Stomach smooth muscle (tissue), 2 donors: ENCODE measurements around the gene ALKBH3.

Experiments used
- H3K27ac ChIP-seq: one replicate; pipeline ENCODE4 v1.7.0; 2013; ENCODE audit warnings: mild to moderate bottlenecking, low read length, inconsistent platforms
- H3K27me3 ChIP-seq, 2 donors: one replicate each; pipeline ENCODE4 v1.7.0; 2013; ENCODE audit warnings: low read length in 2 of 2; ENCODE audit not compliant: insufficient read depth in 2 of 2, control insufficient read depth in 1 of 2
- H3K36me3 ChIP-seq, 2 donors: one replicate each; pipeline ENCODE4 v1.7.0; 2013; ENCODE audit warnings: low read length in 2 of 2; ENCODE audit not compliant: control insufficient read depth in 2 of 2, insufficient read depth in 2 of 2
- H3K4me1 ChIP-seq: one replicate; pipeline ENCODE4 v1.7.0; 2013; ENCODE audit warnings: low read length; ENCODE audit not compliant: control insufficient read depth, insufficient read depth
- H3K4me3 ChIP-seq, 2 donors: one replicate each; pipeline ENCODE4 v1.7.0; 2013; ENCODE audit warnings: low read length in 2 of 2
- H3K9ac ChIP-seq, 2 donors: one replicate each; pipeline ENCODE4 v1.7.0; 2013; ENCODE audit warnings: low read length in 2 of 2, mild to moderate bottlenecking in 1 of 2
- H3K9me3 ChIP-seq, 2 donors: one replicate each; pipeline ENCODE4 v1.7.0; 2013; ENCODE audit warnings: low read length in 2 of 2; ENCODE audit not compliant: control insufficient read depth in 2 of 2
- donor health status: healthy.
- donor health status: Pancreatic carcinoma.

The ALKBH3 gene

DNA sequence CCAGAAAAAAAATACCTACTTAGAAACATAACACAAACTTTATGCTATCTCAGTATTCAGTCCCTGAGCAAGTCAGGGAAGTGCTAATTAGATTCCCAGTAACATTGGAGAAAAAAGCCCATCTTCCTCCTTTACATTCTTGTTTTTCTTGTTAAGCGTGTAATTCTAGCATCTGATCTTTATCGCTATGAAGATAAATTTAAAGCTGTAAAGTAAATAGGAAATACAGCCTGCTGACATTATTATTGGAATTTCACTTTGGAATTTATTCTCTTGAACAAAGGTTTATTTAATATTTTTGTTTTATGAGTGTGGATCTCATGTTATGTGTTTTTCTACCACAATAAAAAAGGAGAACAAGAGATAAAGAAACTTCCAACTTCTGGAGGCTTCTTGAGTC is 13.9 kb downstream of the ALKBH3 start:
- Histone ChIP-seq H3K4me1 (no peaks in the 10 kb centered on the region), H3K36me3 (peaks cover 52 to 54% of the 10 kb centered on the region in 2 donors), H3K27me3 (no peaks in the 10 kb centered on the region), H3K9ac (no peak overlapping the region), H3K9me3 (no peaks in the 10 kb centered on the region), H3K27ac (no peak overlapping the region), H3K4me3 (no peak overlapping the region)

DNA sequence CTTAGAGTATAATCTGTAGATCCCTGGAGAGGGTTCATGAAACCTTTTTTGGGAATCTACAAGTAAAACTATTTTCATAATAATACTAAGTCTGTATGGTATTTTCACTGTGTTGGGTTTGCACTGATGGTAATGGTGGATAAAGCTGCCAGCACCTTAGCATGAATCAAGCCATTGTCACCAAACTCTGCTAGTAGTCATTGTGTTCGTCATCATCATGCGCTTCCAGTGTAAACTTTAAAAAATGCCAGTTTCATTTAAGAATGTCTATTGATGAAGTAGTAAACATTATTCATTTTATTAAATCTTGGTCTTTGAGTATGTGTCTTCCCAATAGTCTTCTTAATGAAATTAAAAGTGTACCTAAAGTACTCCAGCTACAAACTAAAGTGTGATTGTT is 15.0 kb downstream of the ALKBH3 start:
- Histone ChIP-seq H3K9ac (no peak overlapping the region), H3K9me3 (no peaks in the 10 kb centered on the region), H3K4me1 (no peaks in the 10 kb centered on the region), H3K27me3 (no peaks in the 10 kb centered on the region), H3K36me3 (peaks cover 46 to 53% of the 10 kb centered on the region in 2 donors), H3K27ac (no peak overlapping the region), H3K4me3 (no peak overlapping the region)

DNA sequence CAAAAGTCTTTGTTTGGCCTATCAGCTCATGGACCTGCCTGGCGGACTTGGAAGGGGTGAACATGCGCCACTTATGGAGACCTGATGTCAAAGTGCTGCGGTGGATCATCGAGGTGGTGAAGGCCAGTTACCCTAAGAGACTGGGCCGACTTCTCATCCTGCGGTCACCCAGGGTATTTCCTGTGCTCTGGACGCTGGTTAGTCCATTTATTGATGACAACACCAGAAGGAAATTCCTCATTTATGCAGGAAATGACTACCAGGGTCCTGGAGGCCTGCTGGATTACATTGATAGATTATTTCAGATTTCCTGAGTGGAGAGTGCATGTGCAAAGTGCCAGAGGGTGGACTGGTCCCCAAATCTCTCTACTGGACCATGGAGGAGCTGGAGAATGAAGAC is 17.9 kb downstream of the ALKBH3 start:
- H3K4me1 ChIP-seq, result no peaks in the 10 kb centered on the region
- peaks cover 37 to 55% of the 10 kb centered on the region in 2 donors for H3K36me3 ChIP-seq
- H3K27ac ChIP-seq, result no peak overlapping the region
- no peaks in the 10 kb centered on the region for H3K27me3 ChIP-seq
- H3K9me3 ChIP-seq, result no peaks in the 10 kb centered on the region
- no peak overlapping the region for H3K4me3 ChIP-seq
- H3K9ac ChIP-seq, result no peak overlapping the region

DNA sequence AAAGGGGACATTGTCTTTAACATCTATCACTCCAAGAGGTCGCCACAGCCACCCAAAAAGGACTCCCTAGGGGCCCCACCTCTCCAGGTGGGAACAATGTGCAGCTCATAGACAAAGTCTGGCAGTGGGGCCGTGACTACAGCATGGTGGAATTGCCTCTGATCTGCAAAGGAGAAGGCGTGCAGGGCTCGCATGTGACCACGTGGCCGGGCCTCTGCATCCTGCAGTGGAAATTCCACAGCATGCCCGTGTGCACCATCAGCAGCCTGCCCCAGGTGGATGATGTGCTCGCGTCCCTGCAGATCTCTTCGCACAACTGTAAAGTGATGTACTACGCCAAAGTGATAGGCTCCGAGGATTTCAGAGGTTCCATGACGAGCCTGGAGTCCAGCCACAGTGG is 18.5 kb downstream of the ALKBH3 start:
- Histone ChIP-seq H3K27me3 (no peaks in the 10 kb centered on the region), H3K4me3 (no peak overlapping the region), H3K4me1 (no peaks in the 10 kb centered on the region), H3K27ac (no peak overlapping the region), H3K9ac (no peak overlapping the region), H3K36me3 (peaks cover 38 to 59% of the 10 kb centered on the region in 2 donors), H3K9me3 (no peaks in the 10 kb centered on the region)

DNA sequence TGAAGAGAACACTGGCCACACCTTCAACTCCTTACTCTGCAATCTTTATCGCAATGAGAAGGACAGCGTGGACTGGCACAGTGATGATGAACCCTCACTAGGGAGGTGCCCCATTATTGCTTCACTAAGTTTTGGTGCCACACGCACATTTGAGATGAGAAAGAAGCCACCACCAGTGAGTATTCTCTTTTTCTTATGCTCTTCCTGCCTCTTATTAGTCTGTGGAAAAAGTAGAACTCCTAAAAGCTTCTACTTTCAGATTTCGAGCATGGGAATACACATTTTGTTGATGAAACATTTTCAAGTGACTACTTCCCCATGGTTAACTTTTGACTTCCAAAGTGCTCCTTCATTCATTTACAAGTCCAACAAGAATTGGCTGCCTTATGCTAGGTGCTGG is 20.9 kb downstream of the ALKBH3 start:
- Histone ChIP-seq H3K4me3 (no peak overlapping the region), H3K9ac (no peak overlapping the region), H3K27me3 (no peaks in the 10 kb centered on the region), H3K27ac (no peak overlapping the region), H3K9me3 (no peaks in the 10 kb centered on the region), H3K36me3 (peaks cover 32 to 54% of the 10 kb centered on the region in 2 donors), H3K4me1 (peaks cover 4% of the 10 kb centered on the region)

DNA sequence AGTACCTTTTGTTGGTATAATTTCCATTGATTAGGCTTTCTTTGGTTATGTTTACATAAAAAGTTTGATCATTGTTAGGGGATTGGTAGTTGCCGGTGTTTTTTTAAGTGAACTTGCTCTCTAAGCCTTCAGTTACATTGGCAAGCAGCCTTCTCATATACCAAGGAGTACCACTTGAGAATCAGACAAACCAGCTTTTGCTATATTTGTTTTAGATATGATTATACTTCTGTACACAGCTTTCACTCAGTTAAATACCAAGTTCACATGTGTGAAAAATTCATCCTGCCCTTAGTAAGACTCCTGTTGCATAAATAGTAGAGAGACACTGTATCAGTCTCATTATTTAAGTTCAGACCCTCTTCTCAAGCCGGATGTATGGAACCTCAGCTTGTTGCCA is 22.4 kb downstream of the ALKBH3 start:
- H3K4me1 ChIP-seq, result peaks cover 4% of the 10 kb centered on the region
- H3K27me3 ChIP-seq, result no peaks in the 10 kb centered on the region
- H3K9ac ChIP-seq, result no peak overlapping the region
- H3K27ac ChIP-seq, result no peak overlapping the region
- no peak overlapping the region for H3K4me3 ChIP-seq
- peaks cover 22 to 49% of the 10 kb centered on the region in 2 donors for H3K36me3 ChIP-seq
- no peaks in the 10 kb centered on the region for H3K9me3 ChIP-seq

DNA sequence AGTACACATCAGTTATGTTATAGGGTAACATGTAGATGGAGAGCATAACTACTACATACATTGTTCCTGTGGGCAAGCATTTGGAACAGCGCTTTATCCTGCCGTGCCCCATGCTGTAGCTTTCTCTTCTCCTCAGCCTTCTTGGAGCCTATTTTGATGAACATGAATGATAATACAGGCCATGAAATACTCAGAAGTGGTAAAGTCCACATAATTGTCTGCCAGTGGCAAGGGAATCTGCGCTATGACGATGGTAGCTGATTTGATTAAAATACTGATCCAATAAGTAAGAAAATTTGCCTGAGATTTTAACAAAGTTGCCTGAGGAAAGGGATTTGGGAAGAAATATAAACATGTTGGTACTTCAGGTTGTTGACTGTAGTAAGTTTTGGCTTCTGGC is 23.3 kb downstream of the ALKBH3 start:
- Histone ChIP-seq H3K9ac (no peak overlapping the region), H3K4me1 (peaks cover 4% of the 10 kb centered on the region), H3K27me3 (no peaks in the 10 kb centered on the region), H3K9me3 (no peaks in the 10 kb centered on the region), H3K36me3 (peaks cover 19 to 46% of the 10 kb centered on the region in 2 donors), H3K27ac (no peak overlapping the region), H3K4me3 (no peak overlapping the region)

DNA sequence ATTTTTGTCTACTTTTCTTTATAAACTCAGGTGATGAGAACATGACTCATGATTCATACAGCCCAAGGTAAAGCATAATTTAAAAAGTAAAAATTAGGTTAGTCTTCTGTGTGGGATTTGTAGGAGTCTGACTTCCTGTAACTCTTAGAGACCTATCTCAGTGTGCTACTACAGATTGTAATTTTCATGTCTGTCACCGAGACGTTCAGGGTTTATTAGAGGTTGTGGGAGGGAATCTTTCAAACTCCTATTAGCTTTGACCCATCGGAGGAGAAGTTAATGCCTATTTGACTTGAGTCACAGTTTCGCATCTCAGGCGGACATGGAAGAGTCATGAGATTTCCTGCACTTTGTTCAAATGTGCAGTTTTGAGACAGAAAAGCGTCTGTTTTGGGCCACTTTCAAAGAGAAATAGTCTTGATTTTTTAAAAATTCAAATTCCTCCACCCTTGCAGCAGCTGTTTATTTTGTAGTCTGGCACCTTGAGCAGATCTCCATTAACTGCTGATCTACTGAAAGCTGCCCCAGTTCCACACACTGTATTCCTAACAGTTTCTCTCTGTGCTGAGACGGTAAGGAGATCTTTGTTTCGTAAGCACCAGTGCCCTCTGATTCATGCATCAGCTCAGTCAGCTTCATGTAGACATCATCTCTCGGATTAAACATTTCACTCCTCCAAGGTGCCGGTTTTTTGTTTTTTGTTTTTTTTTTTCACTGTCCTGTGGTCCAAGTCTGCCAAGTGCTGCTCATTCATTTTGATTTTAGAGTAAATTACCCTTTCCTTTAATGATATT is 24.3 kb downstream of the ALKBH3 start:
- Histone ChIP-seq H3K9ac (no peak overlapping the region), H3K4me1 (peaks cover 4% of the 10 kb centered on the region), H3K4me3 (no peak overlapping the region), H3K9me3 (no peaks in the 10 kb centered on the region), H3K27me3 (no peaks in the 10 kb centered on the region), H3K27ac (peak overlapping the region; percentile 38), H3K36me3 (peaks cover 18 to 44% of the 10 kb centered on the region in 2 donors)

DNA sequence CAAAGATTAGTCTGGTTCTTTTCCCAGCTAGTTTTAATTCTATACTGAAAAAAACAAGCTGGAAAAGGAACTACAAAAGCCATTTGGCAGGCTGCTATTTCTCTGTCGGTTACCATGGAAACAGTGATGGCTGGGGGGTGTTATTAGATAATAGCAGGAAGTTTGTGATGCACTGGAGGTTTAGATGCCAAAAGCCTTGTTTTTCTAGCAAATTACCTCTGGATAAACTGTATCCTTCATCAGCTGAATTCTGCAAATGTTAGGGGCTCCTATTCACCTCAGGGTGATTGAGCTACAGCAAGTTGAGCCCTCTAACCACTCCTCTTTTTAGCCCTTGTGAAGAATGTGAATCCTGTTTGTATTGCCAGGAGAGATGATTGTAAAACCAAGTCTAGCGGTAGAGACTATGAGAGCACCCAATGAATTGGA is 25.2 kb downstream of the ALKBH3 start:
- Histone ChIP-seq H3K9ac (no peak overlapping the region), H3K27ac (no peak overlapping the region), H3K36me3 (peaks cover 18 to 48% of the 10 kb centered on the region in 2 donors), H3K27me3 (no peaks in the 10 kb centered on the region), H3K4me3 (no peak overlapping the region), H3K9me3 (no peaks in the 10 kb centered on the region), H3K4me1 (peaks cover 4% of the 10 kb centered on the region)

DNA sequence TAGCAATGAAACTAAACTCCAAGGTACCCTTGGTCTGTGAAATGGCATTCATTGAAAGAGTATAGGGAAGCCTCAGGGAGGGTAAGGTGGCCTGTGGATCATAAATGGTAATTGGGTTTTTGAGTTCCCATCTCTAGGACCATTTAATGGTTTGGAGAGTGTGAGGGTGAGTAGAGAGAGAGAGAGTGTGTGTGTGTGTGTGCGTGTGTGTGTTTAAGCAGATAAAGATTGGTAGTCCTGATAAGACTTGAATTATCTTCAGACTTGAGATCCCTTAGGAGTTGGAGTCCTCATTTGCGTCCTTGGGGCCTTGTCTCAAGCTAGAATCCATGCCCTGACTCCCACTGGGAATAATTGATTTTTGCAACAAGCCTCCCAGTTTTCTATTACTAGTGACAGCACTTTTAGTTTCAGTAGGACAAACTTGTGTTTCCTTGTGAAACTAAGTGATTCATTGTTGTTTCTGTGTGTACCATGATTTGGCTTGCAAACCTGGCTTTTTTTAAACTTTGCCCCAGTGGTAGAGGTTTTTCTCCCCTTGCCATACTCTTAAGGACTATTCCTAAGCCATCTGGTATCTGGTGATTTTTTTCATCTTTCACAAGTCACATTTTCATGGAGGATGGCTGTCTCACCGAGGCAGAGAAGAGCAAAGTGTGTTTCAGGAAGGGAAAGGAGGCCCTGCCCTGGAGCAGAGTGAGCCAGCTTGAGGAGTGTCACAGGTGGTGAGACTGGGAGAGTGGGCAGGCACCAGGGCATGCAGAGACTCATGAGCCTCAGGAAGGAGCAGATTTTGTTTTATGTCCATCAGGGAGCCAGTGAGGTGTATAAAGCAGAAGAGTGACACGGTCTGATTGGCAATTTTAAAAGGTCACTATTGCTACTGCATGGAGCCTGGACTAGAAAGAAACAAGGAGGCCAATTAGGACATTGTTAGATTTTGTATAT is 26.7 kb downstream of the ALKBH3 start:
- H3K4me1 ChIP-seq, result peaks cover 4% of the 10 kb centered on the region
- peaks cover 20 to 37% of the 10 kb centered on the region in 2 donors for H3K36me3 ChIP-seq
- no peaks in the 10 kb centered on the region for H3K9me3 ChIP-seq
- H3K27me3 ChIP-seq, result no peaks in the 10 kb centered on the region
- H3K4me3 ChIP-seq, result no peak overlapping the region
- H3K9ac ChIP-seq, result no peak overlapping the region
- H3K27ac ChIP-seq, result no peak overlapping the region
